Hematopoietic multipotent progenitor cell (in vitro differentiated cells): Measurements from ENCODE around the gene SLC25A5. TPM values are rescaled to one million over a fixed set of nuclear protein-coding genes. Genes with fewer than 3 reads are reported as not detected.
A peak's percentile ranks its signal among the peaks of the same experiment; 100 is the strongest.
"Not testable (repeated sequence)": the region's sequence is repeated elsewhere in the genome, so short reads cannot be mapped to it uniquely, and the experiment has no call there.

ENCODE experiments used
- DNase-seq, 3 donors: peaks; one replicate each; pipeline ENCODE4 v3.0.0-alpha.2; 2011 to 2015; ENCODE audit warnings: low read depth in 2 of 3, low spot score in 2 of 3
- total RNA-seq: library from RNA; depleted of rRNA; stranded (reverse); fragments of >200 nt; gene quantifications from one replicate; pipeline ENCODE4 v1.2.3, GENCODE V29; 2012

The SLC25A5 gene
- 340 TPM for total RNA-seq

DNA sequence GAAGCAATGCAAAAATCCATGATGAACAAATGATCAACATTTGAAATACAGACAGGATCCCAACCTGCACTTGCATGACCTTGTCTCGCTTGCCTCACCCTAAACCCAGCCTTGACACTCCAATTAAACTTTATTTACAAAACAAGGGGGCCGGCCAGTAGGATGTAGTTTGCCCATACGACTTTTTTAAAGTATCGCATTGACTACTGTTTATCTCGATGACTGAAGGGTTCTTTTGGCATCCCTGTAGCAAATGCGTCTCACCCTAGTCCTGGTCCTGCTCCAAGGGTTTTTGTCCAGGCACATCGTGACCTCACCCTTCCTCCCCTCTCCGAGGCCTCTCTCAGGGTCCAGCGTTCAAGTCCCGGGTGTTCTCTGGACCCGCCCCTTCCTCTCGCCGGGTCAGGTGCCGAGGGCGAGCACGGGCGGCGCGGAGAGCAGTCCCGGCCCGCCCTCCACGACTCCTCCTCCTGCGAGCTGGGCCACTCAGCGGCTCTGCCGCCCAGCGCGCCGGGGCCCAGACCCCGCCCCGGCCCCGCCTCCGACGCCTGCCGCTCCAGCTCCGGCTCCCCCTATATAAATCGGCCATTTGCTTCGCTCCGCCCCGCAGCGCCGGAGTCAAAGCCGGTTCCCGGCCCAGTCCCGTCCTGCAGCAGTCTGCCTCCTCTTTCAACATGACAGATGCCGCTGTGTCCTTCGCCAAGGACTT, at the start of gene SLC25A5:
Gene SLC25A5 (plus strand): TSS at position 603 of the 709 bp plus-strand sequence. CDS start 72 bp downstream, at position 675.
- DNase-seq = peak; percentile 50 to 86 (median 80)

DNA sequence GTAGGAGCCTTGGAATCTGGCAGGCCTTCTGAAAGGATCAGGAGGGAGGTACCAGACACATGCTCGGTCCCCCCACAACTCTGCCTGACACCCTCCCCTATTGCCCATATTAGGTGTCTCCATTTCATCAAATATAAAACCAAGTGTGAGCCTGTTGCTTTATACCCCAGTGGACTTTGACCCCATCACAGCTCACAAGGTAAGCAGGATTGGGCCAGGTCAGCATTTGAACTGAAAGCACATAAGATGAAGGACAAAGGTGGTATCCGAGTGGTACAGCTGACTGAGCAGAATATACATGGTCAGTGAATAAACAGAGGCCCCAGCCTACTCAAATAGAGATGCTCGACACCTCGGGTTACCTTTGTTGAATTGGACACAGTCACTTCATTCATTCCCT, 49.1 kb upstream of the SLC25A5 start:
- DNase-seq = no peak

DNA sequence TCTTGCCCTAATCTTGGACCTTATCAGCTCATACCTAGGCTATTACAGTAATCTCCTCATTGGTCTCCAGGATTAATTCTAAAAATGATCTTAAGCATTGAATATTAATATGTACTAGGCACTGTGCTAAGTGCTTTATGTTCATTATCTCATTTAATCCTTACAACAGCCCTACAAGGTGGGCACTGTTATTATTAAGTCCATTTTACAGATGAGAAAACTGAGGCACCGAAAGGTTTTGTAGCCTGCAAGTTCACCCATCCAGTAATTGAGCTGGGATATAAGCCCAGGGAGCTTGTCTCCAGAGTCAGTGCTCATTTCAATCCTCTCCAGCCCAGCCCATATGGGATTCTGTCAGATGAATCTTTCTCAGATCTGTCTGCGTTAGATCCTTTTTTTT, 48.3 kb upstream of the SLC25A5 start:
- DNase-seq = no peak

DNA sequence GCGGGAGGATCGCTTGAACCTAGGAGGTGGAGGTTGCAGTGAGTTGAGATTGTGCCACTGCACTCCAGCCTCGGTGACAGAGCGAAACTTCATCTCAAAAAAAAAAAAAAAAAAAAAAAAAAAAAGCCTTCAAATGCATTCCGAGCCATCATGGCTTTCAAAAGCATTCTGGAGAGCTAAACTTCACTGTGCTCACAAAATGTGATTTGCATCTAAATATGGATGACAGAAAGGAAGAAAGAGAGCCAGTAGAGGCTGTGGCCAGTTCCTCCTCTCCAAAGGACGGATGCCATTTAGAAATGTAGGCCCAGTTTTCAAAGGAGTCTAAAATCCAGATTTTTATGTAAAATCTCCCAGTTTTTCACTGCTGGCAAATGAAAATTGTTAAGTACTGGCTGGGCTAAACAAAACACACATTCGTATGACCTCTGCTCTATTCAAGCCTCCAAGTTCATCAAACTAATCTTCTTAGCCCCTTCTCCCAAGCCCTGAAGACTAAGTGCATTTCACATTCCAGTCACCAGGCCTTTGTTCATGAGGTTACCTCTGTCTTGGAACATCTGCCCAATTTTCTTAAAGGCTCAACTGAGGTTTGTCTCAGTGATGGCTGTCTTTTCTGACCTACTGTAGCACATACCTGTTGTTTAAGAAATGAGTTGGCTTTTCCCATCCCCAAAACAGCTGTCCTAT, 47.1 kb upstream of the SLC25A5 start:
- no peak for DNase-seq

DNA sequence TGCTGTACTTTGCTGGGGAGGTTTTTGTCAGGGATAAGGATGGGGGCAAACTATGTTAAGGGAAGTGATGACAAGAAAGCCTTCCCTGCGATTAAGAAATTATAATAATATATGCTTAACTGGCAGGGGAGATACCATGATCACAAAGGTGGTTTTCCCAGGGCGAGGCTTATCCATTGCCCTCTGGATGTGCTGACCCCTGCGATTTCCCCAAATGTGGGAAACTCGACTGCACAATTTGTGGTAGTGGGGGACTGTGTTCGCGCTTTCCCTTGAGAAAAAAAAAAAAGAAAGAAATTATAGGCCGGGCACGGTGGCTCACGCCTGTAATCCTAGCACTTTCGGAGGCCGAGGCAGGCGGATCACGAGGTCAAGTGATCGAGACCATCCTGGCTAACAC, 44.6 kb upstream of the SLC25A5 start:
- no peak for DNase-seq

DNA sequence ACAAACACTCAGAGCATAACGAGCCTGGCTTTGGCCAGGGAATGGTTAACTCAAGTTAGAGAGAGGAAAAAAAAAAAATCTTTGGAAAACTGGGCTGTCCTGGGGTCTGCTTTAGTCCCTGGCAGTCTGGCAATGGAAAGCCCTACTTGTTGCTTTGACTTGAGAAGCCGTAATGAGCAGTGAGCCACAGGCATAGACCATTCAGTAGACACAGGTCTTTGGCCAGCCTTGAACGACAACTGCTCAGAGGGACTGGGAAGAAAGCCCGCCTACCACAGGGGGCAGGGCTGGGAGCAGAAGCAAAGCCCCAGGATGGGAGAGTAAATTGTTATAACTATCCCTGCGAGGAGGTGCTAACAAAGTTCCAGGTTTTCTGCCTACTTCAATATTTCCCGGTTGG, 43.2 kb upstream of the SLC25A5 start:
- DNase-seq = no peak

DNA sequence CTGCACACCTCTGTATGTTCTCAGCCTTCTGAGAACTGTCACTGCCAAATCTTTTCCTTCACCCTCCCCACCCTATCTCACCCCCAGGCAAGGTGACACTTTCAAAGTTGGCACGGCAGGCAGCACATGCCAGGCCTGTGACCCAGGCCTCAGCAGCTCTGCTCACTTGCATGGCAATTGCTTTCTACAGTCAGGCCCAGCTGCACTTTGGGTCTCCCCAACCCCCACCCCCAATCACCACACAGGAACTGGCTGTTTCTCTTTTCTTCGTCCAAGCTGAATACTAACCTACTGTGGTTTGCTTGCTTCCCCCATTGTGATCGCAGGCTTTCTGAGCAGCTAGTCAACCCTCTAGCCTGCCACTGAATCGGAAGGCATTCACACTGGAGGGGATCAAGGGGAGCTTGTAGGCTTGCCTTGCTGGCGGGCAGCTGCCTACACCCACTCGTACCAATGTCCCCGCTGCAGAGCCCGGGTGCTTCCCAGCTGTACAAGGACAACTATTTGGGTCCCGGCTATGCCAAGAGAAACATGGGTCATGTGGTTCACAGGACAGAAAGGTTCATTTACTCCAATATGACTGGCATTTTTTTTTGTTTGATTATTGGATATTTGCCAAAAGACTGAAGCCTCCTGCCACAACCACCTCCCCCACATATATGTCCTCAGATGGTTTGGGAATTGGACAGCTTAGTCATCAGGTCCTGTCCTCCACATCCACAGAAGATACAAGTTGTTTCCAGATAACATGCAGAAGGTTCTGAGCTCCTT, 41.0 kb upstream of the SLC25A5 start:
- DNase-seq = peak in 2 of 3 donors; percentile 65 to 85

DNA sequence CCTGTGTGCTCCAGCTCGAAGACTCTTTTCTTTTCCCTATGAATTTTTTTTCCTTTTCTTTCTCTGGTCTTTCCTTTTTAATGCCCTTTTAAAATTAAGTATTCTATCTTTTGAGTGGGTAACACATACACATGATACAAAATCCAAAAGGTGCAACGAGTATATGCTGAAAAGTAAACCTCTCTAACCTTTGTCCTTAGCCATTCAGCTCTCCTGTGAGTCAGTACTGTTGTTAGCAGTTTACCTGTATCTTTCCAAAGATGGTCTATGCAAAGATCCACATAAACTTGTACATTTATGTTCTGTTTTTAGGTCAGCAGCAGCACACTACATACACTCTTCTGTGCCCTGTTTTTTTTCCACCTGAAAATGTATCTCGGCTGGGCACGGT, 40.5 kb upstream of the SLC25A5 start:
- DNase-seq = no peak

DNA sequence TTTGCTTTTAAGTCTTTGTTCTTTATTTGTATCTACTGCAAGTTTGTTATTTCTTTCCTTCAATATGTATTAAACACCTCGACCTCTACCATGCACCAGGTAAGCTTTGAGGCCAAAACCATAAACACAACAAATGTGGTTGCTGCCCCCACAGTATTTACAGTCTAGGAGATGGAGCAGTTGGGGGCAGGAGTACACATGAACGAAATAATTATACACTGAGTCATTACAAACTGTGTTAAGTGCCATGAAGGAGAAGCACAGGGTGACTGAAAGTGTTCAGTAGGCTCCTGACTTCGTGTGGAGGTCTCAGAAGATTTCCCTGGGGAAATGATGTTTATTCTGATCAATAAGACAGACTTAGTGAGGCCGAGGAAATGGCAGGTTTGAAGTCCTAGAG, 38.8 kb upstream of the SLC25A5 start:
- DNase-seq = no peak

DNA sequence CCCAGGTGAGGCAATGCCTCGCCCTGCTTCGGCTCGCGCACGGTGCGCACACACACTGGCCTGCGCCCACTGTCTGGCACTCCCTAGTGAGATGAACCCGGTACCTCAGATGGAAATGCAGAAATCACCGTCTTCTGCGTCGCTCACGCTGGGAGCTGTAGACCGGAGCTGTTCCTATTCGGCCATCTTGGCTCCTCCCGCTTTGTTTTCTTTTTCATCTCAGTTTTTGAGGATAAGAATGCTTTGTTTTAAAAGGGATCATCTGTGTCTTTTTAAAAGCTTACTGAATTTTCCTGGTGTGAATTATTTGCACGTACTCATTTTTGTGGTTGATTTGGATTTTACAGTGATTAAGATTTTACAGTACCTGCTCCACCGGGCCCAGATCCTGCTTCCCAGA, 26.9 kb upstream of the SLC25A5 start:
- not testable (repeated sequence) for DNase-seq

DNA sequence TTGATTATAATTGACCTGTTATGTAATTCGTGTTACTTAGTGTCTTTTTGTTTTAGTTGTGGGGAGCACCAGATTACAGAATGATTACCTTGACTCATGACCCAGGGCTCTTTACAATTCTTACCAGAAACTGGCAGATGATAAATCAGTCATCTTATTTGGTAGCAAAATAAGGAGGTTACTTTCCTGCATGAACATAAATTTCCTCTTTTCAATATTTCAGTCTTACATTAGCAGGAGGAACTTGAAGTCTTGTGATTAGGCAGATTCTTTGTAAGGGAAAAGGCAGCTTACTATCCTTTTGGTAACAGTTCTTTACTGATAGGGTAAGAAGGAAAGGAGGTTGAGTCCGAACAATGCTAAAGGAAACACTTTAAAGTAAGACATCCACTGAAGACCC, 26.0 kb upstream of the SLC25A5 start:
- DNase-seq = peak in 1 of 3 donors; percentile 0

DNA sequence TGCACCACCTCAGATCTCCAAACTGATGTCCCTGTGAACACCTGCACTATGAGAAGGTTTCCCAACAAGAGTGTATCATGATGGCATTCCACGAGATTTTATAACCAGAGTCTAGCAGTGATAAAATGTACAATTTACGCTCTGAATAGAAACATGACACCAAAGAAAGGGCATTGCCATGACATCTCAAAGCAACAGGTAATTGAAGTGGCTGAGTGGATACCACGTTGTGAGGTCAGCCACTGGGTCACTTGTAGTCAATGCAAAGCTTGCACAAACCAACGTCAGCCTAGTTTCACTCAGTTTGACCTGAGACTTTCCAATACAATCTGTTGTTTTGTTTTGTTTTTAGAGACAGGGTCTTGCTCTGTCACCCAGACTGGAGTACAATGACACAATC, 15.0 kb upstream of the SLC25A5 start:
- no peak for DNase-seq

DNA sequence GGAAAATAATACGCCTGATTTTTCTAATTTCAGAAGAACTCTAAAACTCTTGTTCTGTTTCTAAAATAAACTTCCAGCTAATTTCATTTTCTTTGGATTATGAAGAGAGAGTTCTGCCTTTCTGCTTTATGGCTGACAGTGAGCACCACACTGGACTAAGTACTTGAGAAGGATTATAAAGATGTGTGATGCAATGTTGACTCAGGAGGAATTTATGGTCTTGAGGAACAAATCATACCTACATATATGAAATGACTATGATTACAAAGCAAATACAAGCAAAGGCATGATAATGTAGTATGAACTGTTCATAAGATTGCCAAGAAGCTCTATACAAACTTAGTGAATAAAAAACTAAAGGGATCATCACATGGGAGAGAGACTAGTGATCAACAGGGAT, 13.0 kb upstream of the SLC25A5 start:
- DNase-seq = no peak

DNA sequence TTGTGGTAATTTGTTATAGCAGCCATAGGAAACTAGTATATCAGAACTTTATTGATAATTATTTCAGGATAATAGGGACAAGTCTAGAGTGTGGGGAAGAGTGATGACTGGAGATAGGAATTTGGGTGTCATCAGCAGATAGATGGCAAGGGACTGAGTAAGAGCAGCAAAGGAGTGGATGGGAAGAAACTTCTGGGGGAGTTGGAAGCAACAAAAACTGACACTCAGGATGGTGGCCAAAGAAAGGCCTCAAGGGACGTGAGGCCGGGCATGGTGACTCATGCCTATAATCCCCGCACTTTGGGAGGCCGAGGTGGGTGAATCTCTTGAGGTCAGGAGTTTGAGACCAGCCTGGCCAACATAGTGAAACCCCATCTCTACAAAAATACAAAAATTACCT, 9.1 kb upstream of the SLC25A5 start:
- DNase-seq = no peak

DNA sequence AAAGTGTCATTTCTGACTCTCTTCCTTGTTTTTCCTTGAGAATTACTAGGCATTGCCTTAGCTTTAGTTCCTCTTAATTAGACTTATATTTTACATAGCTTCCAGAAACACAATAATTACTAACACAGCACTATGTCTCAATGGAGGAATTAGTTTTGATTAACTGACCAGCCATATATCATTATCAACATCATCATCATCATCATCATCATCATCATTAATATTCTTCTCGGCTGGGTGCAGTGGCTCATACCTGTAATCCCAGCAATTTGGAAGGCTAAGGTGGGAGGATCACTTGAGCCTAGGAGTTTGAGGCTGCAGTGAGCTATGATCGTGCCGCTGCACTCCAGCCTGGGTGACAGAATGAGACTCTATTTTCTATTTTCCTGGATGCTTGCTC, 2.7 kb upstream of the SLC25A5 start:
- no peak for DNase-seq

DNA sequence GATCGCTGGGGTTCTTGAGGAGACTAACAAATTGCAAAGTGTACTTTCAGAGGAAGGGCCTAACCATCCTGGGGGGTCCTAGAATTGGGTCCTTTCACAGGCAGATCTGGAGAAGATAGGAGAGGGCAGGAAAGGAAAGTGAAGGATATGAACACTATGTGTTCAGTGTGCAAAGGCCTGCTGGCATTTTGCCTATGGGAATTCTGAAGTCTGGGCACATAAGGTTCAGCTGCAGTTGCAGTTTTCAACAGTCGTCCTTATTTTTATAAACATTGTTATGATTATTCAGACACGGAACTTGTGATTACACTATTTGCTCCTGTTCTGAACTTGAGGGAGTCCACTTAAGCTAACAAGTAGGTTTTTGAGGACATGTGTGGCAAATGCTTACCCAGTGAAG, 1.3 kb upstream of the SLC25A5 start:
- no peak for DNase-seq

DNA sequence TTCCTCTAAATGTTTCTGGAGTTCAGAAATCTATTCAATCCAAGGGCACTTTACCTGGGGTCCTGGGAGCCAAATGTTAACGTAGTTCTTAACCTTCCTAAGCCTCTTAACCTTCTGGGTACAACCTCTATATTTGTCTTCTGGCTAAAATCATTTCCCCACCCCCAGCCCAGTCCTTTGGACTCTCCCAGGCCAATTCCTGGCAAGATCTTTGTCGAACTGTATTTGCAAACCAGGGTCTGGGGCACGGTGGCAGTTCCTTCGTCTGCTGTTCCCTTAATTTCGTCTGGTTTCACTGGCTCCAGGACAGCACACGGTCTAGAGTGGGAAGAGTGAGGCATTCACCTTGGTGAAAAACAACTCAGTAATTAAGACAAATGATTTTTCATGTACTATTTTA, 811 bp upstream of the SLC25A5 start:
- no peak for DNase-seq

DNA sequence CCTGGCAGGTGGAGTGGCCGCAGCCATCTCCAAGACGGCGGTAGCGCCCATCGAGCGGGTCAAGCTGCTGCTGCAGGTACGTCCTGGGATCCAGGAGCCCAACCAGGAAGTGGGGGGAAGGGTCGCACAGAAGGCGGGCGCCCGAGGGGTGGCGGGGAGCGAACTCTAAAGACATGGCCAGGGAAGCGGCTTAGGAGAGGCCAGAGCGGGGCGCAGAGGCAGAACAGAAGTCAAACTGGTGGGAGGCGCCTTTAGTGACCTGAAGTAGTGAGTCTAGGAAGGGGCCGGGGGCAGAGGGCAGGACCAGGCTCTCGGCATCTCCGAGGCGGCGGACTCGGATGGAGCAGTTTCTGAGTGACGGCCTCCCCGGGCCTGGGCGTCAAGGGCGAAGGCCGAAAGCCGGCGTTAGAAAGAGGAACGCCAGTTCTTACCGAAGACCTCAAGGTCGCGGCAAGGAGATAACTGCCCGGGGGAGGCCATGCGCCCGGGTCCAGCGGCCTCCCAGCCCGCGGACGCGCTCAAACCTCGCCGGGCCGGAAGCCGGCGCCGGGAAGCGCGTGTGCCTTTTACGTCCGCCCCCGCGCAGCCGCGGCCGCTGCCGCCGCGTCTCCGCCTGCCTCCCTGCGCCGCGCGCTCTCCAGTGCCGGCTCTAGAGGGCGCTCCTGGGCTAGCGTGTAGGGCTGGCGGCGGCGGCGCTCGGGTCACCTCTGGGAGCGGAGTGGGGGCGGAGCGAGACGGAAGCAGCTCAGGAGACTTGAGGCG, 488 bp downstream of the SLC25A5 start:
- DNase-seq = peak; percentile 68 to 85 (median 80)

DNA sequence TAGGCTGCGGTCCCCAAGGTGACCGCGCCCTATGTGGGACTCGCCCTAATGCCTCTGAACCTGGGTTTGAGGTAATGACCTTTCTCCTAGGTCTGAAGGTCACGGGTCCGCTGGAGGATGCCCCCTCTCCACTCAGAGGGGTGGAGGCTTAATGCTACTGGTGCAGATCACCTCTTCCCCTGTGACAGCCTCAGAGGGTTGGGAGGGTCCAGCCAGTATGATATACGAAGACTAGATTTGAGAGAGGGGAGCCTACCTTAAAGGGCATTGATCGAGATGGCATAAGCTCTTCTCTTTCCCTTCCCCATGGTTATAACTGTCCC, 1.0 kb downstream of the SLC25A5 start:
- DNase-seq = no peak

DNA sequence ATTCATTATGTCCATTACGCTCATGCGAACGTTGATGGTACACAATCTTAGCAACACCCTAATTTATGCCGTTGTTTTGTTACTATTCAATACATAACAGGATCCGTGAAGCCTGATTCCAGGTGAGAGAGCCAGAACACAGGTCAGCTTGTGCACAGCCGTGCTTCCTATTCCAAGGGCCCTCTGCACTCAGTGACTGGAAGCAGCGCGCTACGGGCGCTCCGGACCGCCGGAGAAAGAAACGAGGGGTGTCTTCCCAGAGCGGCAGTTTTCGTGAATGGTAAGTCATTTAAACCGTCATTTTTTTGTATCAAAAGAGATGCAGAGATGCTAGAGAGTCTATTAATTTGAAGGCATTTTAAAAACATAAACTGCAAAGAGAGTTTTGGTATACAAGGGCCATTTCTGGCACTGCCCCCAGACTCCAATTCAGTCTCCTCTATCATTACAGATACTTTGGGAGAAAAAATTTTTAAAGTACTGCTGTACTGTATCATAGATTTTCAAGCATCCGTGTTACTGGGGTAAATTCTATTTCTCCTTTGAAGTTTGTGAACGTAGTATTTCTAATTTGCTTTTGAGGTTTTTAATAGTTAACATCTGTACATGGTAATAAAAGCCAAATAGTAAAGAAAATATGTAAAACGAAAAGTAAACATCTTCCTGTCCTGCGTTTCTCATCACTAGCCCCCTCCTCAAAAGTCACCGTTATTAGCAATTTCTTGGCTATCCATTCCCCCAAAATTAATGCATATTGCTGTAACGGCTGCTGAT, 6.6 kb downstream of the SLC25A5 start:
- DNase-seq = no peak
